ENCODE data around the gene MIPEP.
"Not testable (repeated sequence)": the region's sequence is repeated elsewhere in the genome, so short reads cannot be mapped to it uniquely, and the experiment has no call there.

MIPEP gene

GRCh38 chr13:23778002-23778652 lies 111.1 kb downstream of the MIPEP start:
- no peak for DNase-seq (ENCODE audit: extremely low read depth in 1 of 2, low read depth in 1 of 2)

- no peak for DNase-seq (ENCODE audit: extremely low read depth in 1 of 2, low read depth in 1 of 2)
Observed at GRCh38 chr13:23777575-23777870, 111.7 kb downstream of the MIPEP start.

GRCh38 chr13:23776698-23777574 lies 112.3 kb downstream of the MIPEP start:
- DNase-seq (ENCODE audit: extremely low read depth in 1 of 2, low read depth in 1 of 2), result no peak

- DNase-seq (ENCODE audit: extremely low read depth in 1 of 2, low read depth in 1 of 2), result no peak
Observed at GRCh38 chr13:23772717-23773116, 116.5 kb downstream of the MIPEP start.

- no peak for DNase-seq (ENCODE audit: extremely low read depth in 1 of 2, low read depth in 1 of 2)
Observed at GRCh38 chr13:23771956-23772355, 117.2 kb downstream of the MIPEP start.

GRCh38 chr13:23771552-23771951 lies 117.6 kb downstream of the MIPEP start:
- no peak for DNase-seq (ENCODE audit: extremely low read depth in 1 of 2, low read depth in 1 of 2)

GRCh38 chr13:23770973-23771372 lies 118.2 kb downstream of the MIPEP start:
- DNase-seq (ENCODE audit: extremely low read depth in 1 of 2, low read depth in 1 of 2), result no peak

- DNase-seq (ENCODE audit: extremely low read depth in 1 of 2, low read depth in 1 of 2), result no peak
Observed at GRCh38 chr13:23770428-23770827, 118.8 kb downstream of the MIPEP start.

GRCh38 chr13:23769401-23769800 lies 119.8 kb downstream of the MIPEP start:
- DNase-seq (ENCODE audit: extremely low read depth in 1 of 2, low read depth in 1 of 2), result no peak

GRCh38 chr13:23767838-23768237 lies 121.4 kb downstream of the MIPEP start:
- DNase-seq (ENCODE audit: extremely low read depth in 1 of 2, low read depth in 1 of 2), result no peak

GRCh38 chr13:23766939-23767338 lies 122.3 kb downstream of the MIPEP start:
- DNase-seq (ENCODE audit: extremely low read depth in 1 of 2, low read depth in 1 of 2), result no peak

GRCh38 chr13:23766283-23766682 lies 122.9 kb downstream of the MIPEP start:
- DNase-seq (ENCODE audit: extremely low read depth in 1 of 2, low read depth in 1 of 2), result no peak

- DNase-seq (ENCODE audit: extremely low read depth in 1 of 2, low read depth in 1 of 2), result no peak
Observed at GRCh38 chr13:23765531-23765930, 123.7 kb downstream of the MIPEP start.

GRCh38 chr13:23763318-23763717 lies 125.9 kb downstream of the MIPEP start:
- DNase-seq (ENCODE audit: extremely low read depth in 1 of 2, low read depth in 1 of 2), result no peak

- not testable (repeated sequence) for DNase-seq (ENCODE audit: extremely low read depth in 1 of 2, low read depth in 1 of 2)
Observed at GRCh38 chr13:23761760-23762159, 127.4 kb downstream of the MIPEP start.

- no peak for DNase-seq (ENCODE audit: extremely low read depth in 1 of 2, low read depth in 1 of 2)
Observed at GRCh38 chr13:23760000-23760399, 129.2 kb downstream of the MIPEP start.

- no peak for DNase-seq (ENCODE audit: extremely low read depth in 1 of 2, low read depth in 1 of 2)
Observed at GRCh38 chr13:23758798-23759527, 130.2 kb downstream of the MIPEP start.

GRCh38 chr13:23754997-23755396 lies 134.2 kb downstream of the MIPEP start:
- DNase-seq (ENCODE audit: extremely low read depth in 1 of 2, low read depth in 1 of 2), result no peak

GRCh38 chr13:23754506-23754905 lies 134.7 kb downstream of the MIPEP start:
- no peak for DNase-seq (ENCODE audit: extremely low read depth in 1 of 2, low read depth in 1 of 2)

- no peak for DNase-seq (ENCODE audit: extremely low read depth in 1 of 2, low read depth in 1 of 2)
Observed at GRCh38 chr13:23753458-23753857, 135.7 kb downstream of the MIPEP start.

GRCh38 chr13:23752111-23753001 lies 136.8 kb downstream of the MIPEP start:
- no peak for DNase-seq (ENCODE audit: extremely low read depth in 1 of 2, low read depth in 1 of 2)
